GM19351 (cell line): ENCODE results near the gene CSAG1.
"Not testable (repeated sequence)": the region's sequence is repeated elsewhere in the genome, so short reads cannot be mapped to it uniquely, and the experiment has no call there.

Experiments
- ATAC-seq: cut with Tn5 transposase; IDR thresholded peaks from one replicate; pipeline ENCODE4 v1.9.1; 2021; ENCODE audit warnings: mild to moderate bottlenecking, moderate library complexity; ENCODE audit not compliant: unreplicated experiment

The CSAG1 gene

GRCh38 chrX:152733261-152733975 lies at the start of gene CSAG1, which contains the start of gene MAGEA12:
CSAG1 (minus strand) TSS chrX:152733721; CDS start chrX:152732460, 1,261 bp downstream.
MAGEA12 (plus strand) TSS chrX:152733757; CDS start chrX:152736162, 2,405 bp downstream.
- ATAC-seq: no peak

- ATAC-seq: not testable (repeated sequence)
These were observed 36.2 kb upstream of the CSAG1 start, which contains the start of gene MAGEA6 for GRCh38 chrX:152769549-152770289. MAGEA6 (minus strand) TSS chrX:152769689; CDS start chrX:152767650, 2,039 bp downstream.

DNA sequence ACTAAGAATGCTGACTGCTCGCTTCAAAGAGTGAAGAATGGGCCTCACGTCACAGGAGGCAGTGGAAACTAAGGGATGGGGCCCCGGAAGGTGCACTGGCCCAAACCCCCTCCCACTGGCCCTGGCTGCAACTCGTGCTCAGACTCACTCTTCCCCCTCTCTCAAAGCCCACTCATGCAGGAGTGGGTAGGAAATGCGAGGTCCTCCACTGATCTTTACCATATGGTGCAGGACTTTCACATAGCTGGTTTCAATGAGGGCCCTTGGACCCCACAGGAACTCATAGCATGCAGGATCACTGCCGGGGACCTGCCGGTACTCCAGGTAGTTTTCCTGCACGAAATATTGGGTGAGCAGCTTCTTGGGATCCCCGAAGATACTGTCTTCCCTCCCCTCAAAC lies 33.0 kb upstream of the CSAG1 start:
- ATAC-seq: not testable (repeated sequence)

DNA sequence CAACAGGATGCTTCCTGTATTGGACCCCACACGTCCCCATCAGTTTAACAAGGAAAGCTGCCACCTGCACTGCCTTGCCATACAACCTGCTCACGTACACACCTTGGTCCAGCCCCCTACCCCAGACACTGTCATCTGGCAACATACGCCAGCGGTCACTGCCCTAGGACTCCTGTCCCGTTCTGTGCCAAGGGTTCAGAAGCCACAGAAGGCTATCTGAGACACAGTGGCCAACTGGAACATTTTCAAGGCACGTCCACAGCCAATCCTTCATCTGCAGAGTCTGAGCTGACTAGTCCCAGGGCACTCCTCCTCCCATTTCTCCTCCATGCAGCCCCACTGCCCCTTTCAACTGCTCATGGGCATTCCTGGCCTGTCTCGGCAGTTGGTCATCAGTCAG lies 28.1 kb upstream of the CSAG1 start:
- ATAC-seq: not testable (repeated sequence)

GRCh38 chrX:152759544-152759943 lies 26.0 kb upstream of the CSAG1 start:
- not testable (repeated sequence) for ATAC-seq

- not testable (repeated sequence) for ATAC-seq
These were observed 25.4 kb upstream of the CSAG1 start, which contains the start of gene CSAG3 for GRCh38 chrX:152758918-152759317. CSAG3 (plus strand) TSS chrX:152759218.

GRCh38 chrX:152754871-152755270 lies 21.4 kb upstream of the CSAG1 start:
- not testable (repeated sequence) for ATAC-seq

DNA sequence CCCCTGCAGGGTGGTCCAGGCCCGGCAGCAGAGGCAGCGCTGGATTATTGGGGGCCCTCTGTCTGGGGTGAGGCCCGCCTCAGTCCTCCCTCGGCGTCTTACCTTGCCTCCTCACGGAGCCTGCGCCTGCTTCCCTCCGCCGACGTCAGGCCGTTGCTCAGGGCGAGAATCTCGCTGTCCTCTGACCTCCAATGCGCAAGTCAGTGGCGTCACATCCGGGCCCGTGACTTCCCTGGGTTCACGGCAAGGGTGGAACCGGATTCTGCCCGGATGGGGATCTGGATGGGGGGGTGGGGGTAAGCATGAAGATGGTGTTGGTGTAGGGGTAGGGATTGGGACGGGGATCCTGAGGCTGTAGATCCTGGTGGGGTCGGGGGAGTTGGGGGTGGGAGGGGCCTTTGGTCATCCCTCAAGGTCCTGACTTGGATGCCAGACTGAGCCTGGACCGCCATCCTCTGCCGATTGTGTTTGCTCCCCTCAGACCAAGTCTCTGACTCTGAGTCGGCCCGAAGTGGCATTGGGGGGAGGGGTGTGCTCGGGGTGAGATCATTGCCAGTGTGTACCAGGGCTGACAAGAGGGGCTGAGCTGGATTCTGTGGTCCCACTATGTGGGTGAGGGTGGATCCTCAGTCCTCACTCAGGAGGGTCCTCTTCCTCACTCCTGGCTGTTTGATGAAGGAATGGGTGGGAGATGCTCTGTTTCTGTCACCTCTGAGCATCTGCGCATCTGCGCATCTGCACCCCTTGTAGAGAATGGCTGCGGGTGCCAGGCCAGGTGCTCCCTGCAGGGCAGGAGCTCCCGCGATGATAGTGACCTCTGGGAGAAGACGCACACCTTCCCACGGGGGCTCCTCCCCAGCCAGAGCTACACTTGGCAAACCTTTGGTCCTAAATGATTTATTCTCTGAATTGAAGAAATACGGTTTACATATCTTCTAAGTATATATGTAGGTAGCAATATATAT lies 20.4 kb upstream of the CSAG1 start, which contains the start of gene MAGEA2:
Gene MAGEA2, minus strand, starts transcription at position 157 of the 965 bp plus-strand sequence. CDS start 2,479 bp downstream, outside the sequence.
- not testable (repeated sequence) for ATAC-seq

DNA sequence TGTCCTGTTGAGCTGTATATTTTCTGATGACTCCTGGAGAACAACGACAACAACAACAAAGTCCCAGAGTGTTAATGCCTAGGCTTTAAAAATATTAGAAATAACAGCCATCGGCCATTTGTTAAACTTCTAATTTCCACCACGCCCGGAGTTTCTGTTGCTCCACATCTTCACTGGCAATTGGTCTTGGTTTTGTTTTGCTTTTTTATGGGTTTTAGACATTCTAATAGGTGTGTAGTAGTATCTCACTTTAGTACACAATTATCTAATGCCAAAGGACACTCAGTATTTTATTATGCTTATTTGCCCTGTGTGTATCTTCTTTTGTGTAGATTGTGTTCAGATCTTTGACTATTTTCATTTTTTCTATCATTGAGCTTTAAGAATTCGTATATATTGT lies 5.0 kb upstream of the CSAG1 start:
- ATAC-seq: no peak

DNA sequence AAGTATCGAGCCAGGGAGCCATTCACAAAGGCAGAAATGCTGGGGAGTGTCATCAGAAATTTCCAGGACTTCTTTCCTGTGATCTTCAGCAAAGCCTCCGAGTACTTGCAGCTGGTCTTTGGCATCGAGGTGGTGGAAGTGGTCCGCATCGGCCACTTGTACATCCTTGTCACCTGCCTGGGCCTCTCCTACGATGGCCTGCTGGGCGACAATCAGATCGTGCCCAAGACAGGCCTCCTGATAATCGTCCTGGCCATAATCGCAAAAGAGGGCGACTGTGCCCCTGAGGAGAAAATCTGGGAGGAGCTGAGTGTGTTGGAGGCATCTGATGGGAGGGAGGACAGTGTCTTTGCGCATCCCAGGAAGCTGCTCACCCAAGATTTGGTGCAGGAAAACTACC lies 3.0 kb upstream of the CSAG1 start:
- ATAC-seq: not testable (repeated sequence)

- ATAC-seq: no peak
These were observed 2.5 kb upstream of the CSAG1 start for GRCh38 chrX:152735860-152736511.

- ATAC-seq: no peak
These were observed 1.6 kb upstream of the CSAG1 start for GRCh38 chrX:152735101-152735500.

- ATAC-seq: not testable (repeated sequence)
These were observed 780 bp upstream of the CSAG1 start for GRCh38 chrX:152734143-152734858.

DNA sequence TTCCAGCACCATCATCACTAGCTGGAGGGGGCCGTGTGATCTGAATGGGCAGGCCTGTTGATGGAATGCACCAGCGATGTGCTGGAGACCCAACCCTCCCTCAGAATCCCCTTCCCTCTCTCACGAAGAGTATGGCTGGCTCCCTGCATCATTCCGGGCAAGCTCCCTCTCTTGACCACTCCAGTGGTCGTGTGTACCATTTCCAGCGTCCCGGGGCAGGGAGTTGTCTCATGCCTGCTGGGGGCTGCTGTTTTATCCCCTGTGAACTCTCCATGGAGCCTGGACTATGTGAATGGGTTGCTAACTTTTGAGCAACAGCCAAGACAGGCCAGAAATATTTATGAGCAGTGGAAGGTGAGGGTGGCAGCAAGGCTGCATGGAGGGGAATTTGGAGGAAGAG lies 8.1 kb downstream of the CSAG1 start:
- ATAC-seq: no peak

GRCh38 chrX:152713815-152714787 lies 19.4 kb downstream of the CSAG1 start, which contains the start of gene MAGEA2B:
MAGEA2B (plus strand) TSS chrX:152714628; CDS start chrX:152717107, 2,479 bp downstream.
- not testable (repeated sequence) for ATAC-seq

DNA sequence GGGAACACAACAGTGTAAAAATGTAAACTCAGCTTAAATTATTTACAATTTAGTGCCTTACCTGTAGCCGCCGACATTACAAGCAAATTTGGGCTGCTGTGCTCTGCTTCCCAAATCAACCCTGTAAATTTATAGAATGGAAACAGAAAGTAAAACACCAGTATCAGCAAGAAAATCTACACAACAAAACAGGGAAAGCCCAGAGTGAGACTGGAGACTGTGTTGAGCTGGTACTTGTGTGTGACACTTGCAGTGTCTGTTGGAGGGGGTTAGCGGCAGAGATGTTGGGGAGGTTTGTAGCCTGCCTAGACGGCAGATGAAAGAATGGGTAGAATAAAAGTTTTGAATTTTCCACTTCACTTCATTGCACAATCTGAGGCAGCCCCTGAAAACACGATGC lies 20.3 kb downstream of the CSAG1 start:
- not testable (repeated sequence) for ATAC-seq

DNA sequence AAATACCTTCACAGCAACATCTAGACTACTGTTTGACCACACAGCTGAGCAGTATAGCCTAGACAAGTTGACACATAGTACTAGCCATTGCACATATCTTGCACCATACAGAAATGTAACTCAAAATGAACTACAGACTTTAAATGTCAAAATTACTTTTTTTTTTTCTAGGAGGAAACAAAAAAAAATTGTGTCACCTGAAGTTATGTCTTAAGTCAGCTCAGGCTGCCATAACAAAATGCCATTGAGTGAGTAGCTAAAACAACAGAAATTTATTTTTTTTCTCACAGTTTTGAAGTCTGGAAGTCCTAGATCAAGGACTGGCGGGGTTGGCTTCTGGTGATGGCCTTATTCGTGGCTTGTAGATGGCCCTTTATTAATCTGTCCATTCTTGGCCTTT lies 24.3 kb downstream of the CSAG1 start, which contains the start of gene CSAG2:
Gene CSAG2, minus strand, starts transcription at position 101 of the 400 bp plus-strand sequence. CDS start 161 bp downstream, outside the sequence.
- not testable (repeated sequence) for ATAC-seq

DNA sequence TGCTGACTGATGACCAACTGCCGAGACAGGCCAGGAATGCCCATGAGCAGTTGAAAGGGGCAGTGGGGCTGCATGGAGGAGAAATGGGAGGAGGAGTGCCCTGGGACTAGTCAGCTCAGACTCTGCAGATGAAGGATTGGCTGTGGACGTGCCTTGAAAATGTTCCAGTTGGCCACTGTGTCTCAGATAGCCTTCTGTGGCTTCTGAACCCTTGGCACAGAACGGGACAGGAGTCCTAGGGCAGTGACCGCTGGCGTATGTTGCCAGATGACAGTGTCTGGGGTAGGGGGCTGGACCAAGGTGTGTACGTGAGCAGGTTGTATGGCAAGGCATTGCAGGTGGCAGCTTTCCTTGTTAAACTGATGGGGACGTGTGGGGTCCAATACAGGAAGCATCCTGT lies 27.0 kb downstream of the CSAG1 start:
- not testable (repeated sequence) for ATAC-seq
